ENCODE measurements around the gene KIRREL2.

KIRREL2 gene

DNA sequence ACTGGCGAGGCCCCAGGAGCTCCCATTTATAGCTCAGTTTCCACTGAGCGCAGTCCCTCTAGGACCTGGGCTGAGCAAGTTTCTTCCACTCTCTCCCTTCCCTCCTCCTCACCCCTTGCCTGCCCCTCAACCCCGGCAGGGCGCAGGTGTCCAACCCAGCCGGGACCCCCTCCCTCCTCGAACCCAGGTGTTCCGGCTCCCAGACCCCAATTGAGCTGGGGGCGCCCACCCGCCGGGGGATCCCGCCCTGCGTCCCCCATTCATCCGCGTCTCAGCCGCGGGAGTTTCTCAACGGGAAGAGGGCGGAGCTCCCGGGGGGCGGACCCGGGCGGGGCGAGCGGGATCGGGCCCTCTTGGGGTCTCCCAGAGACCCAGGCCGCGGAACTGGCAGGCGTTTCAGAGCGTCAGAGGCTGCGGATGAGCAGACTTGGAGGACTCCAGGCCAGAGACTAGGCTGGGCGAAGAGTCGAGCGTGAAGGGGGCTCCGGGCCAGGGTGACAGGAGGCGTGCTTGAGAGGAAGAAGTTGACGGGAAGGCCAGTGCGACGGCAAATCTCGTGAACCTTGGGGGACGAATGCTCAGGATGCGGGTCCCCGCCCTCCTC is at the start of gene KIRREL2:
KIRREL2 (plus strand) TSS at position 366 of the 604 bp plus-strand sequence; CDS start at position 575, 209 bp downstream.
- peak; percentile 73 for DNase-seq (ENCODE audit: low spot score)
- in situ Hi-C loops (cut with MboI; ENCODE audit: low sequenced_read_pairs, unreplicated experiment), result no loop called here
- no peak for TF ChIP-seq CTCF (IDR thresholded peaks at IDR 0.05; ENCODE audit: borderline replicate concordance, control extremely low read depth, extremely low read depth, insufficient read depth, missing control alignments)

- TF ChIP-seq CTCF (IDR thresholded peaks at IDR 0.05; ENCODE audit: borderline replicate concordance, control extremely low read depth, extremely low read depth, insufficient read depth, missing control alignments), result no peak
- DNase-seq (ENCODE audit: low spot score), result no peak
- in situ Hi-C loops (cut with MboI; ENCODE audit: low sequenced_read_pairs, unreplicated experiment), result no loop called here
Observed at GRCh38 chr19:35807633-35808032, 49.1 kb upstream of the KIRREL2 start.

- no peak for TF ChIP-seq CTCF (IDR thresholded peaks at IDR 0.05; ENCODE audit: borderline replicate concordance, control extremely low read depth, extremely low read depth, insufficient read depth, missing control alignments)
- in situ Hi-C loops (cut with MboI; ENCODE audit: low sequenced_read_pairs, unreplicated experiment), result no loop called here
- no peak for DNase-seq (ENCODE audit: low spot score)
Observed at GRCh38 chr19:35811317-35812219, 45.1 kb upstream of the KIRREL2 start.

DNA sequence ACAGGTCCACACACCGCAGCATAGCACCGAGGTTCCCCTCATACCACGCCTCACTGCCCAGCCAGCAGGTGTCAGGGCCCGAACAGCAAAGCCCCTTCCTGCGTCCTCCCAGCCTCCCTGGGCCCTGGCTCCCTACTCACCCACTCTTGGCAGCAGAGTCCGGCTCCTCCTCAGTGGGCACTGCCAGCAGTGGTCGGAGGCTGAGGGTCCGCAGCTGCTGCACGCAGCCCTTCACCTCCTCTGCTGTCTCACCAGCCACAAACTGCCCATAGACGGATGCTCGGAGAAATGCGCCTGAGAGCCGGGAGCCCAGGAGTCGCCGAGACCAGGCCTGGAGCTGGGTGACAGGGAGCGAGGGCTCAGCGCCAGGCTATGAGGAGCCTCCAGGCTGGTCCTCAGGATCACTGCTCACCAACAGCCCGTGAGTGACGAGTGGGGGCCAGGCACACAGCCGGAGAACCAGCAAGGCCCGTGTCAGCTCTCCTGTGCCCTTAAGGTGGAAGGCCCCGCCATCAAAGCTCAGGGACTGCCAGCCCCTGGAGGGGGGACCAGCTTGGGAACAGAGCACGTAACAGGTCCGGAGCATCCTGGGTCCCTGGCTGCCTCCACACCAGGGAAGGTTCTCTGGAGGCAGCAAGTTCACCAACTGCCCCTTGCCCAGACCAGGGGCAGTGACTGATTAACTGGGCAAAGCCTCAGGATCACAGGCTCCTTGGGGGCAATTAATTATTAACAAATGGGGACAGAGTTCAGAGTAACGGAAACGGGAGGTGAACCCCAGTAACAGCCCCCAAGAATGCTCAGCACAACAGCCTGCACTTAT is 44.3 kb upstream of the KIRREL2 start, which contains the start of gene PRODH2:
PRODH2 (minus strand) TSS at position 626 of the 823 bp plus-strand sequence; CDS start at position 586, 40 bp downstream.
- in situ Hi-C loops (cut with MboI; ENCODE audit: low sequenced_read_pairs, unreplicated experiment), result no loop called here
- no peak for TF ChIP-seq CTCF (IDR thresholded peaks at IDR 0.05; ENCODE audit: borderline replicate concordance, control extremely low read depth, extremely low read depth, insufficient read depth, missing control alignments)
- DNase-seq (ENCODE audit: low spot score), result no peak

DNA sequence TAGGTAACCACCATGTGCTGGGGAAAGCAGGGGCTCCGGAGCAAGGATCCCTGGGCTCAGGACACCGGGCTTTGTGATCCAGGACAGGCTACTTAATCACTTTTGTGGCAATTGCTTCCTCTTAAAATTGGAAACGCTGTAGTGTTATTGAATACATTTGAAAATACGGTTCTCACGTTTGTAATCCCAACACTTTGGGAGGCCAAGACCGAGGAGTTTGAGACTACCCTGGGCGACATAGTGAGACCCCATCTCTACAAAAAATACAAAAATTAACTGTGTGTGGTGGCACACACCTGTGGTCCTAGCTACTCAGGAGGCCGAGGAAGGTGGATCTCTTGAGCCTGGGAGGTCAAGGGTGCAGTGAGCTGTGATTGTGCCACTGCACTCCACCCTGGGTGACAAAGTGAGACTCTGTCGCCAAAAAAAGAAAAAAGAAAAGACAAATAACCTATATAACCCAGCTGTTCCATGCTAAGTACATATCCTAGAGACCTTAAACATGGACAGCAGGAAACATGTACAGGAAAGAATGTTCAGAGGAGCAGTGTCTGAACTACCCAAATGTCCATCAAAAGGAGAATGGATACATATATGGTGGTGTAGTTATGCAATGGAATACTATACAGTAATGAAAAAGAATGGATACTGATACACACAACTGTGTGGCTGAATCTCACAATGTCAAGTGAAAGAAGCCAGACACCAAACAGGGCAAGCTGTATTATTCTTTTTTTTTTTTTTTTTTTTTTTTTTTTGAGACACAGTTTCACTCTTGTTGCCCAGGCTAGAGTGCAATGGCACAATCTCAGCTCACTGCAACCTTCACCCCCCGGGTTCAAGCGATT is 43.4 kb upstream of the KIRREL2 start:
- in situ Hi-C loops (cut with MboI; ENCODE audit: low sequenced_read_pairs, unreplicated experiment), result no loop called here
- no peak for DNase-seq (ENCODE audit: low spot score)
- TF ChIP-seq CTCF (IDR thresholded peaks at IDR 0.05; ENCODE audit: borderline replicate concordance, control extremely low read depth, extremely low read depth, insufficient read depth, missing control alignments), result no peak

Measured in GM13976 (cell line).